Subcutaneous adipose tissue (tissue), 4 donors: ENCODE measurements around the gene C1orf87. TPM values are rescaled to one million over a fixed set of nuclear protein-coding genes. Genes with fewer than 3 reads are reported as not detected.

Experiments
- CTCF ChIP-seq: fragments of 450-650 bp; IDR thresholded peaks from one replicate; pipeline ENCODE4 v1.5.1; 2016; ENCODE audit warnings: low read depth, mild to moderate bottlenecking, control low read depth, antibody characterized with exemption, moderate library complexity
- total RNA-seq, 4 donors: library from RNA; depleted of rRNA; stranded (reverse); fragments of >200 nt; gene quantifications; one replicate each; pipeline ENCODE4 v1.1.0, GENCODE V29; 2016

The C1orf87 gene
- total RNA-seq, 4 donors from 2014 or later, result 0.68 TPM; not detected in 3

- TF ChIP-seq CTCF, result no peak
Observed at GRCh38 chr1:60041783-60042182, 31.8 kb downstream of the C1orf87 start.

GRCh38 chr1:60037669-60038068, 35.9 kb downstream of the C1orf87 start:
- TF ChIP-seq CTCF, result no peak

- TF ChIP-seq CTCF, result no peak
Observed at GRCh38 chr1:60036856-60037460, 36.6 kb downstream of the C1orf87 start.

GRCh38 chr1:60035921-60036320, 37.6 kb downstream of the C1orf87 start:
- TF ChIP-seq CTCF, result no peak

- no peak for TF ChIP-seq CTCF
Observed at GRCh38 chr1:60034999-60035398, 38.6 kb downstream of the C1orf87 start.

GRCh38 chr1:60033066-60033465, 40.5 kb downstream of the C1orf87 start:
- TF ChIP-seq CTCF, result no peak

- no peak for TF ChIP-seq CTCF
Observed at GRCh38 chr1:60031146-60031545, 42.4 kb downstream of the C1orf87 start.
